Natural killer cell (primary cell): ENCODE measurements around the gene PRRC2C. TPM values are rescaled to one million over a fixed set of nuclear protein-coding genes. Genes with fewer than 3 reads are reported as not detected.
"Not testable (repeated sequence)": the region's sequence is repeated elsewhere in the genome, so short reads cannot be mapped to it uniquely, and the experiment has no call there.

Experiments used
- ATAC-seq, 3 donors: fragments of 150-1000 bp in 2 of 3; fragments of 200-7000 bp in 1 of 3; cut with Tn5 transposase; 1 replicate in 1 of 3; 2 replicates in 2 of 3; pipeline ENCODE4 v1.10.0; 2021; ENCODE audit warnings: mild to moderate bottlenecking in 2 of 3, moderate library complexity in 2 of 3
- DNase-seq, 2 donors: peaks; one replicate each; pipeline versions ENCODE4 v3.0.0 to v3.0.0-alpha.2; 2013 to 2021; ENCODE audit warnings: mixed read lengths in 1 of 2
- H3K27ac ChIP-seq: one replicate; pipeline ENCODE4 v1.5.1; 2013; ENCODE audit warnings: mild to moderate bottlenecking, low read length
- H3K27me3 ChIP-seq: one replicate; pipeline ENCODE4 v1.6.1; 2013; ENCODE audit warnings: low read length; ENCODE audit not compliant: control insufficient read depth, insufficient read depth
- H3K36me3 ChIP-seq: one replicate; pipeline ENCODE4 v1.6.1; 2013; ENCODE audit warnings: low read length; ENCODE audit not compliant: control insufficient read depth, insufficient read depth
- H3K4me1 ChIP-seq: one replicate; pipeline ENCODE4 v1.6.1; 2013; ENCODE audit warnings: low read length; ENCODE audit not compliant: control insufficient read depth, insufficient read depth
- H3K4me3 ChIP-seq: one replicate; pipeline ENCODE4 v1.5.1; 2013; ENCODE audit warnings: low read length
- H3K9me3 ChIP-seq: one replicate; pipeline ENCODE4 v1.6.1; 2013; ENCODE audit warnings: low read length; ENCODE audit not compliant: control insufficient read depth, insufficient read depth
- H3K27ac Mint-ChIP-seq, 2 donors: one replicate each; pipeline ENCODE4 v1.8.0; 2022; ENCODE audit warnings: mild to moderate bottlenecking in 2 of 2, mixed read lengths in 2 of 2, moderate library complexity in 1 of 2
- H3K27me3 Mint-ChIP-seq, 2 donors: one replicate each; pipeline ENCODE4 v1.8.0; 2022; ENCODE audit warnings: low read depth in 2 of 2, mixed read lengths in 2 of 2
- H3K36me3 Mint-ChIP-seq: one replicate; pipeline ENCODE4 v1.8.0; 2022; ENCODE audit warnings: mixed read lengths
- H3K4me1 Mint-ChIP-seq, 2 donors: one replicate each; pipeline ENCODE4 v1.8.0; 2022; ENCODE audit warnings: mixed read lengths in 2 of 2
- H3K4me3 Mint-ChIP-seq: one replicate; pipeline ENCODE4 v1.8.0; 2022; ENCODE audit warnings: mild to moderate bottlenecking, moderate library complexity, mixed read lengths
- H3K9me3 Mint-ChIP-seq, 2 donors: one replicate each; pipeline ENCODE4 v1.8.0; 2022; ENCODE audit warnings: mixed read lengths in 2 of 2
- WGBS: methylation state at CpG from one replicate; pipeline ENCODE4 v1.1.7; 2013; ENCODE audit warnings: missing lambda C conversion rate; ENCODE audit not compliant: insufficient coverage; 5-methylcytosine and 5-hydroxymethylcytosine counted together
- intact Hi-C: fragments of 100-400 bp; cut with micrococcal nuclease; formaldehyde crosslinking; loops from one replicate; pipeline ENCODE4 v1.14.2; 2022
- total RNA-seq, 4 donors: library from RNA; stranded (reverse); fragments of 120-200 nt in 1 of 4; gene quantifications; one replicate each; pipeline versions ENCODE4 v1.2.3 to v1.2.4, GENCODE V29; 2013 to 2022
- TF ChIP-seq, protein P1 (sequence below): fragments of 200-600 bp; IDR thresholded peaks from one replicate; pipeline ENCODE4 v1.8.0; 2022; ENCODE audit warnings: antibody characterized with exemption

The PRRC2C gene
- 100 to 1,000 TPM; 330 to 355 (median 353) TPM for total RNA-seq
- 158 TPM for total RNA-seq (2013)

DNA sequence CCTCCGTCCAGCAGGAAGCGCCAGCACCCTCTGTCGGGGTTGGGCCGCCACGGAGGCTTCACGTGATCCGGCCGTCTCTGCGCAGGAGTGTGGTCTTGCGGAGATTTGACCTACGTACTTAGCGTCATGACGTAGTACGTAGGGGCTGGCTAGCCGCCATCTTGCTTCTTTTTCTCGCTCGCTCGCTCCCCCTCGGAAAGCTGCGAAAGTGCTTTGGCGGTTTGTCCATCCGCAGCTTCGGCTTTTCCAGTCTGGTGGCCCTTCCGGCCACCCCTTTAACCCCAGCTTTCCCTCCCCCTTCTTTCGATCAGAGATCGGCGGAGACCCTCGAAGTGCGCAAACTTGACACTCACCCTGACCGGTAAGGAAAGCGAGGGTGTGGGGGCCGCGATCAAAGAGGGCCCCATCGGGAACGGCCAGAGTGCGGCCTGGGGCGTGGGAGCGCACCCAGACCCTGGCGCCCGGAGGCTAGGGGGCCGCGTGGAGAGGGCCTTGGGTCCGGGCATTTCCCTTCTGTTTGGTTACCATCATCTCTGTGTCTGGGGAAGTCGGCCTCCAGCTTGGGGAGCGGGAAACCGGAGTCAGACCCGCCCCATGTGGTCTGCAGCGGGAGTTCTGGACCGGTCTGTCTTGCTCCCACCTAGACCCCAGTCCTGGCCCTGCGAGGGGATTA, at the start of gene PRRC2C:
Gene PRRC2C, plus strand, starts transcription at position 156 of the 673 bp plus-strand sequence. CDS start 26,559 bp downstream, outside the sequence.
- no peaks in the 10 kb centered on the region for H3K9me3 Mint-ChIP-seq

DNA sequence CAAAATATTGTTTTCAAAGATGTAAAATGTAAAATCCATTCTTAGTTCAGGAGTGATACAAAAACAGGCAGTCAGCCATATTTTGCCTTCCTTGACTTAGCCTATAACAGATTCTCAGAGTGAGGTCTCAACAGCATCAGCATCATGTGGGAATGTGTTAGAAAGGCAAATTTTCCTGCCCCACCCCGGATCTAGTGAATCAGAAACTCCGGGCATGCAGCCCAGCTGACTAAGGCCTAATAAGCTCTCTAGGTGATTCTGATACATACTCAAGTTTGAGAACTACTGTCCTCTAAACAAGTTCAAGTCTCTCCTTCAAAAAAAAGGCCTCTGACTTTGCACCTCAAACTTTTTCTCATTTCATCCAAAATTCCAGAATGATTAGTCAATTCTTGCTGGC, 46.9 kb upstream of the PRRC2C start:
- Histone ChIP-seq H3K27ac (no peak overlapping the region), H3K4me1 (no peaks in the 10 kb centered on the region), H3K4me3 (no peak overlapping the region), H3K36me3 (no peaks in the 10 kb centered on the region), H3K9me3 (no peaks in the 10 kb centered on the region), H3K27me3 (no peaks in the 10 kb centered on the region)
- Mint-ChIP-seq H3K4me1 (peaks cover 0 to 5% of the 10 kb centered on the region in 2 donors), H3K27ac (no peak overlapping the region), H3K27me3 (peaks cover 0 to 5% of the 10 kb centered on the region in 2 donors), H3K9me3 (no peaks in the 10 kb centered on the region), H3K36me3 (no peaks in the 10 kb centered on the region), H3K4me3 (no peak overlapping the region)
- DNase-seq (no peak), ATAC-seq (no peak)
- intact Hi-C loops, result no loop called here
- TF ChIP-seq, protein P1, sequence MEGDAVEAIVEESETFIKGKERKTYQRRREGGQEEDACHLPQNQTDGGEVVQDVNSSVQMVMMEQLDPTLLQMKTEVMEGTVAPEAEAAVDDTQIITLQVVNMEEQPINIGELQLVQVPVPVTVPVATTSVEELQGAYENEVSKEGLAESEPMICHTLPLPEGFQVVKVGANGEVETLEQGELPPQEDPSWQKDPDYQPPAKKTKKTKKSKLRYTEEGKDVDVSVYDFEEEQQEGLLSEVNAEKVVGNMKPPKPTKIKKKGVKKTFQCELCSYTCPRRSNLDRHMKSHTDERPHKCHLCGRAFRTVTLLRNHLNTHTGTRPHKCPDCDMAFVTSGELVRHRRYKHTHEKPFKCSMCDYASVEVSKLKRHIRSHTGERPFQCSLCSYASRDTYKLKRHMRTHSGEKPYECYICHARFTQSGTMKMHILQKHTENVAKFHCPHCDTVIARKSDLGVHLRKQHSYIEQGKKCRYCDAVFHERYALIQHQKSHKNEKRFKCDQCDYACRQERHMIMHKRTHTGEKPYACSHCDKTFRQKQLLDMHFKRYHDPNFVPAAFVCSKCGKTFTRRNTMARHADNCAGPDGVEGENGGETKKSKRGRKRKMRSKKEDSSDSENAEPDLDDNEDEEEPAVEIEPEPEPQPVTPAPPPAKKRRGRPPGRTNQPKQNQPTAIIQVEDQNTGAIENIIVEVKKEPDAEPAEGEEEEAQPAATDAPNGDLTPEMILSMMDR, result no peak
- 88% methylated on average over 2 of the region's 2 CpGs for WGBS

More for the DNA sequence above, at the start of gene PRRC2C:
- peak; percentile 80 to 94 (median 83) for ATAC-seq
- no peaks in the 10 kb centered on the region for H3K9me3 ChIP-seq
- Mint-ChIP-seq H3K4me3 (peak within 1 kb of the TSS; percentile 97), H3K36me3 (no peaks in the 10 kb centered on the region), H3K4me1 (peaks cover 54 to 56% of the 10 kb centered on the region in 2 donors), H3K27me3 (no peaks in the 10 kb centered on the region), H3K27ac (peak within 1 kb of the TSS; percentile 99 to 100)
- H3K27me3 ChIP-seq, result no peaks in the 10 kb centered on the region
- H3K4me1 ChIP-seq, result peaks cover 10% of the 10 kb centered on the region
- peak within 1 kb of the TSS; percentile 91 for H3K4me3 ChIP-seq
- TF ChIP-seq, protein P1, result peak; percentile 80
- DNase-seq, result peak; percentile 89 to 99
- H3K27ac ChIP-seq, result peak within 1 kb of the TSS; percentile 91
- intact Hi-C loops, result loop anchor here (1.0 to 10.0 kb wide), 8 partner anchors 23 to 1593 kb away; partner anchors contain the start of genes KIFAP3, METTL13, SCYL3 and SUCO
- H3K36me3 ChIP-seq, result peaks cover 5% of the 10 kb centered on the region
- 0% methylated on average over 50 of the region's 50 CpGs for WGBS

DNA sequence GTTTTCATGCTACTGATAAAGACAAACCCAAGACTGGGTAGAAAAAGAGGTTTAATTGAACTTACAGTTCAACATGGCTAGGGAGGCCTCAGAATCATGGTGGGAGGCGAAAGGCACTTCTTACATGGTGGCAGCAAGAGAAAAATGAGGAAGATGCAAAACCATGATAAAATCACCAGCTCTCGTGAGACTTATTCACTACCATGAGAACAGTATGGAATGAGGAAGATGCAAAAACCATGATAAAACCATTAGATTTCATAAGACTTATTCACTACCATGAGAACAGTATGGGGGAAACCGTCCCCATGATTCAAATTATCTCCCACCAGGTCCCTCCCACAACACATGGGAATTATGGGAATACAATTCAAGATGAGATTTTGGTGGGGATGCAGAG, 45.1 kb upstream of the PRRC2C start:
- H3K27me3 ChIP-seq, H3K4me3 ChIP-seq, H3K36me3 Mint-ChIP-seq, ATAC-seq, H3K36me3 ChIP-seq, H3K4me1 ChIP-seq, H3K27ac ChIP-seq, H3K27me3 Mint-ChIP-seq, H3K27ac Mint-ChIP-seq, H3K9me3 Mint-ChIP-seq, H3K4me3 Mint-ChIP-seq, DNase-seq, H3K4me1 Mint-ChIP-seq, intact Hi-C loops, H3K9me3 ChIP-seq: not testable (repeated sequence)
- WGBS, result 85% methylated on average over 1 of the region's 3 CpGs

DNA sequence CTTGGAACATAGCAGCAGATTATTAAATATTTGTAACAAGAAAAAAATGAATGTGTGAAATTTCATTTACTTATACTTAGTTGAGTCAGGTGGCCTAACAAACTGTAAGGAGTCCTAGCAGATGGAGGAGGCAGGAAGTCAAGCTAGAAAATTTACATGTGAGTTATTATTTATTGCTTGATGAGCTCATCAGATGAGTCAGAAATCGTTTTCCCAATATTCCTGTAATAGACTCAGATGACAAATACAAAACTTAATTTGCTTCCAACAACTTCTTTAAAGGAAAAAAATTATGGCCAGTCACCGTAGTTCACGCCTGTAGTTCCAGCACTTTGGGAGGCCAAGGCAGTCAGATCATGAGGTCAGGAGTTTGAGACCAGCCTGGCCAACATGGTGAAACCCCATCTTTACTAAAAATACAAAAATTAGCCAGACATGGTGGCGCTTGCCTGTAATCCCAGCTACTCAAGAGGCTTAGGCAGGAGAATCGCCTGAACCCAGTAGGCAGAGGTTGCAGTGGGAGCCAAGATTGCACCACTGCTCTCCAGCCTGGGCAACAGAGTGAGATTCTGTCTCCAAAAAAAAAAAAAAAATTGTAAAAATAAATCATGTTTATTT, 43.9 kb upstream of the PRRC2C start:
- not testable (repeated sequence) for H3K4me1 Mint-ChIP-seq

More for the DNA sequence above, 43.9 kb upstream of the PRRC2C start:
- H3K4me3 Mint-ChIP-seq, H3K27ac Mint-ChIP-seq, H3K27me3 Mint-ChIP-seq, H3K36me3 Mint-ChIP-seq, H3K9me3 Mint-ChIP-seq, H3K27me3 ChIP-seq, H3K27ac ChIP-seq, ATAC-seq, DNase-seq, intact Hi-C loops, H3K4me3 ChIP-seq, H3K36me3 ChIP-seq, H3K4me1 ChIP-seq, H3K9me3 ChIP-seq: not testable (repeated sequence)
- 89% methylated on average over 5 of the region's 5 CpGs for WGBS
